HFFc6 (cell line): Measurements from ENCODE around the gene SBK3. TPM values are rescaled to one million over a fixed set of nuclear protein-coding genes. Genes with fewer than 3 reads are reported as not detected.

Experiments
- DNase-seq: peaks from one replicate; pipeline ENCODE4 v3.0.0-alpha.2; 2018
- H3K27ac Mint-ChIP-seq: 2 replicates; pipeline ENCODE4 v1.8.0; 2020; ENCODE audit warnings: mild to moderate bottlenecking, mixed read lengths
- H3K27me3 Mint-ChIP-seq: 2 replicates; pipeline ENCODE4 v1.8.0; 2021; ENCODE audit warnings: mild to moderate bottlenecking, moderate library complexity, mixed read lengths; ENCODE audit not compliant: insufficient read depth
- H3K36me3 Mint-ChIP-seq: 2 replicates; pipeline ENCODE4 v1.8.0; 2021; ENCODE audit warnings: low read depth, mixed read lengths
- H3K4me1 Mint-ChIP-seq: 2 replicates; pipeline ENCODE4 v1.8.0; 2020; ENCODE audit warnings: low read depth, mixed read lengths
- H3K4me3 Mint-ChIP-seq: 2 replicates; pipeline ENCODE4 v1.8.0; 2020; ENCODE audit warnings: mild to moderate bottlenecking, moderate library complexity, mixed read lengths
- H3K9me3 Mint-ChIP-seq: 2 replicates; pipeline ENCODE4 v1.8.0; 2020; ENCODE audit warnings: mild to moderate bottlenecking, mixed read lengths
- CTCF ChIP-seq: fragments of 200-600 bp; sonication (generic); IDR thresholded peaks from 2 replicates; pipeline ENCODE4 v1.5.0; 2021; ENCODE audit warnings: antibody characterized with exemption, mild to moderate bottlenecking
- total RNA-seq, 6 experiments: library from RNA; stranded (reverse); fragmentation: NEBNext Ultra II Directional; extraction: Animal tissue kit (Norgen Biotek cat#: 25700); gene quantifications; 2 replicates in 1 of 6; 3 replicates in 5 of 6; pipeline ENCODE4 v1.2.3, GENCODE V29; 2021

The SBK3 gene
- total RNA-seq, 6 experiments from 2014 or later: not detected

GRCh38 chr19:55525289-55526101, 19.8 kb downstream of the SBK3 start:
- no peak for DNase-seq
- no peak for TF ChIP-seq CTCF
- H3K9me3 Mint-ChIP-seq: no peaks in the 10 kb centered on the region
- no peak overlapping the region for H3K27ac Mint-ChIP-seq
- peaks cover 10% of the 10 kb centered on the region for H3K4me1 Mint-ChIP-seq
- peak overlapping the region; percentile 47; the same call in 1 of the 2 replicates for H3K4me3 Mint-ChIP-seq
- H3K27me3 Mint-ChIP-seq: peaks cover 6% of the 10 kb centered on the region
- H3K36me3 Mint-ChIP-seq: peaks cover 5% of the 10 kb centered on the region; the same call in 1 of the 2 replicates

GRCh38 chr19:55520691-55521292, 24.6 kb downstream of the SBK3 start:
- H3K4me1 Mint-ChIP-seq: peaks cover 15% of the 10 kb centered on the region
- no peak for TF ChIP-seq CTCF
- no peak overlapping the region for H3K4me3 Mint-ChIP-seq
- peaks cover 6% of the 10 kb centered on the region; the same call in 1 of the 2 replicates for H3K27me3 Mint-ChIP-seq
- DNase-seq: no peak
- peaks cover 5% of the 10 kb centered on the region for H3K36me3 Mint-ChIP-seq
- no peak overlapping the region; the same call in 1 of the 2 replicates for H3K27ac Mint-ChIP-seq
- H3K9me3 Mint-ChIP-seq: no peaks in the 10 kb centered on the region

GRCh38 chr19:55519451-55520311, 25.7 kb downstream of the SBK3 start:
- Mint-ChIP-seq H3K36me3 (peaks cover 5% of the 10 kb centered on the region), H3K9me3 (no peaks in the 10 kb centered on the region), H3K4me1 (peaks cover 14% of the 10 kb centered on the region), H3K27ac (no peak overlapping the region), H3K4me3 (no peak overlapping the region), H3K27me3 (peaks cover 2% of the 10 kb centered on the region; the same call in 1 of the 2 replicates)
- TF ChIP-seq CTCF: no peak
- peak; percentile 96 for DNase-seq

GRCh38 chr19:55516878-55517620, 28.3 kb downstream of the SBK3 start:
- Mint-ChIP-seq H3K4me3 (peak overlapping the region; percentile 25; the same call in 1 of the 2 replicates), H3K36me3 (peaks cover 8% of the 10 kb centered on the region), H3K27ac (peak overlapping the region; percentile 89), H3K4me1 (peaks cover 8% of the 10 kb centered on the region; the same call in 1 of the 2 replicates), H3K9me3 (no peaks in the 10 kb centered on the region), H3K27me3 (peaks cover 2% of the 10 kb centered on the region; the same call in 1 of the 2 replicates)
- DNase-seq: peak; percentile 91
- TF ChIP-seq CTCF: peak; percentile 86

GRCh38 chr19:55508120-55508519, 37.2 kb downstream of the SBK3 start:
- no peaks in the 10 kb centered on the region for H3K9me3 Mint-ChIP-seq
- peaks cover 9% of the 10 kb centered on the region; the same call in 1 of the 2 replicates for H3K4me1 Mint-ChIP-seq
- no peak overlapping the region for H3K4me3 Mint-ChIP-seq
- peaks cover 21% of the 10 kb centered on the region for H3K36me3 Mint-ChIP-seq
- no peak overlapping the region for H3K27ac Mint-ChIP-seq
- no peak for TF ChIP-seq CTCF
- H3K27me3 Mint-ChIP-seq: peaks cover 10% of the 10 kb centered on the region
- no peak for DNase-seq
